GM19372 (cell line): ENCODE results near the gene SESTD1.
"Not testable (repeated sequence)": the region's sequence is repeated elsewhere in the genome, so short reads cannot be mapped to it uniquely, and the experiment has no call there.

Experiments
- ATAC-seq: cut with Tn5 transposase; IDR thresholded peaks from one replicate; pipeline ENCODE4 v1.9.1; 2021; ENCODE audit warnings: mild to moderate bottlenecking, low read depth, moderate library complexity; ENCODE audit not compliant: unreplicated experiment

SESTD1 gene

DNA sequence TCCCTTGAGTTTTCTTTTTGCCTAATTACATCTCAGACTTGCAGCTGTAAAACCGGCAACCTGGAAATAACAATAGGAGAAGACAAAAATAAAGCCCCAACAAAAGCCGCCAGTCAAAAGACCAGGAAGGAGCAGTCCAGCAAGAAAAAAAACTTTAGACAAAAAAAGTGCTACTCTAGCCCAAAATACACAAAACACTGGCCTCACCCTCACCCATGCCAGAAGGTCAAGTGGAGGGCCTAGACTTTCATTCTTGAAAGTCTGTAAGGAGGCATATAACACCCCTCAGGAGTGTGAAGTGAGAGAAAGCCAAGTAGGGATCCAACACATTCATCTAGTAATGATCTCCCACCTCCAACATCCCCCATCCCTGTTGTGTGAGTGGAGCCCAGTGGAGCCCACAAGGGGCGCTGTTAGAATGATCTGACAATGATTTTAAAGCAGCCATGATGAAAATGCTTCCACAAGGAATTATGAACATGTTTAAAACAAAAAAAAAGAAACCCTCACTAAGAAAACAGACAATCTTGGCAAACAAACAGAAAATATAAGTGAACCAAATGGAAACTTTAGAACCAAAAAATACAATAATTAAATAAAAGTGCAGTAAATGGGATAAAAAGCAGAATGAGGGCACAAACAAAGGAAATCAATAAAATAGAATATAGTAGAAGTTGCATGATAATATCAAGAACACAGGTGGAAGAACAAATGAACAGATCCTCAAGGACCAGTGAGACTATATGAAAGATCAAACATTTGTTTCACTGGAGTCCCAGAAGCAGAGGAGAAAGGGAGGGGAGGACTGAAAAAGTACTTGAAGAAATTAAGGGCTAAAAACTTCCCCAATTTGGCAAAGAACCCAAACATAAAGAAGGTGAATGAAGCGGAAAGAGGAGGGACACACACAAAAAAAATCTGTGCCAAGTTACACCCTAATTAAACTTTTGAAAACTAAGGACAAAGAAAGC is 23.9 kb downstream of the SESTD1 start:
- ATAC-seq: no peak

DNA sequence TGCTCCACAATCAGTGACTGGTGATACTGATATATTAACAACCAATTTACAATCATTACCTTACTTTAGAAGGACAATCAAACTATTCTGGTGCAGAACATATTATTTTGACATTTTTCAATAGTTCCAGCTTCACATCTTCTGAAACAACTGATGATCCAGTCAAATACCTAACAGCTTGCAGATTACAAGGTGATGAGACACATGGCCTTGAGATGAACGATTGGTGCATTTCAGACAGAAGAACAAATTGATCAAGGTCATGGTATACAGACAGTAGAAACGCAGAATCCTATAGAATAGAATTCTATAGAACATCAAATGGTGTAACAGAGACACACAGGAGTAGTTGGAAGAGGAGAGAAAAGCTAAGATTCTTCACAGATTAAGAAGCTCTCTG is 24.8 kb downstream of the SESTD1 start:
- ATAC-seq: no peak

- no peak for ATAC-seq
These were observed 25.4 kb downstream of the SESTD1 start for GRCh38 chr2:179239195-179239594.

DNA sequence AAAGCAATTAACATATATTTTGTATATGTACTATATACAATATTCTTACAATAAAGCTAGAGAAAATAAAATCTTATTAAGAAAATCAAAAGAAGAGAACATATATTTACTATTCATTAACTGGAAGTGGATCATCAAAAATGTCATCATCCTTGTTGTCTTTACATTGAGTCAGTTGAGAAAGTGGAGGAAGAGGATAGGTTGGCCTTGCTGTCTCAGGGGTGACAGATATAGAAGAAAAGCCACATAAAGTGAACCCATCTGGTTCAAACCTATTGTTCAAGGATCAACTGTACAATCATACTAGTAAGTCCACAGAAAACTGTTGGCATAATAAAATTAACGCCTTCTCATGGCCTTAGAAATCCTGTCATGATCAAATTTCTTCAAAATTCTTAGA is 26.6 kb downstream of the SESTD1 start:
- no peak for ATAC-seq

DNA sequence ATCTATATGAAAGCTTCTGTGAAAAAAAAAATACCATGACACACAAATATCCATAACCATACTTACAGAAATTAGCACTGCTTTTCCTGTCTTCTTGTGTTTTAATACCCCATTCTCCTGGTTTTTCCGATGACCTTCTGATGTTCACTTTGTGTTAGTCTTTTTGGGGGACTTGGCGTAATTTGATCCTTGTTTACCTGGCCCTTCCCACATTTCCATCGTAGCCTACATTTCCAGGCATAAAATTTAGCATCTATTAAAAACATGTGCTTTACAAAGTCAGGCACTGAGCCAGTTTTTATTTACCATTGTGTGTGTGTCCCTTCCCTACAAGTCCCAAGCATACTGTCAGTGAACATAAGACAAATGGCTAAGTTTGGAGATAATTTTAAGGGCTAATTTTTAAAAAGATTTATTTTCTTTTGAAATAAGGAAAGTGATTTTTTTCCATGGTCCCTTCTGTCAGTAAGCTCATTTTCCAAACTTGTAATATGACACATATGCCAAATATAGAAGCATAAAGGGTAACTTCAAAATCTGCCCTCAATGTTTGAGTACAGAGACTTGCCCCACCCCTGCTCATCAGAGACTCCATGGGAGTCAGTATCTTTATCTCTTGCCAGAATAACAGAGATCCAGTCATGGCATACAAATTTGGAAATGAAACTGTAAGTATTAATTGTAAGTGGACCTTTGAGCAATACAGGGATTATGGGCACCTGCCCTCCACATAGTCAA is 27.3 kb downstream of the SESTD1 start:
- ATAC-seq: no peak

DNA sequence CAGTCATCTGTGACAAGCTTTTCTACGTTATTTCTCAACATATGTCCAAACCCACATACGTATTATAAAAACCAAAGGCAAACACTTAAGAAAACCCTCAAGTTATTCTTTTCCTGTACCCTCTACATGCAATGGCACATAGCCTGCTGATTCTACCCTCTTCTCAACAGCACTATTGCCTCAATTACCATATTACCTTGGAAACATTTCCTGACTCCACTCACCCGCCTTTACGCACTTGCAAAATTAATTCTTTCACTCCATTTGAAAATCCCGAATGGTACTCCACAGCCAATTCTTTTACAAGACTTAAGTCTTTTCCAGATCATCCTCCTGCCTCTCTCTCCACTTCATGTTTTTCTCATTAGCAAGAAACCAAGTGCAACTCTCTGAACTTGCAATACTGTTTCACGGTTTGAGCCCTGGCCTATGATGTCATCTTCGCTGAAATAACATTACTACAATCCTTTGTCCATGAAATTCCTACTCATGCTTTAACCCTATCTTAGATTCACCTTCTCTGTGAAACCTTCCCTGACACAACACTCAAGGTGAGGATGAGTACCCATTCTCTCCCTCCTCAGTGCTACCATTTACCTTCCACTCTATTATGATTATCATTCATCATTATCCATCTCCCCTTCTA is 29.0 kb downstream of the SESTD1 start:
- ATAC-seq: no peak

DNA sequence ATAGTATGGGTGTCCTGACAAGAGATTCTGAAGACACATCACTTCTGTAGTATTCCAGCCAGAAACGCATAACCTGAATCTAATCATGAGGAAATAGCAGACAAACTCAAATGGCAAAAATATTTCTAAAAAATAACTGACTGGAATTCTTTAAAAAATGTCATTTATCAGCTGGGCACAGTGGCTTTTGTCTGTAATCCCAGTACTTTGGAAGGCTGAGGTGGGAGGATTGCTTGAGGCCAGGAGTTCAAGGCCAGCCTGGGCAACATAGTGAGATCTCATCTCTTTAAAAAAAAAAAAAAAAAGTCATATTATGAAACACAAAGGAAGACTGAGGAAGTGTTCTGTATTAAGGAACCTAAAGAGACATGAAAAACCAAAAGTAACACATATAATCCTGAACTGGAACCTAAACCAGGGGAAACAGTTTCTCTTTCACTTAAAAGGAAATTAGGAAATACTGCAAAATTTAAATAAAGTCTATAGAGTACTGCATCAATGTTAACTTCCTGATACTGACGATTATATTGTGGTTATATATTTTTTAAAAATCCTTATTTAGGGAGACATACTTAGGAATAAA is 29.9 kb downstream of the SESTD1 start:
- no peak for ATAC-seq

- no peak for ATAC-seq
These were observed 30.8 kb downstream of the SESTD1 start for GRCh38 chr2:179233626-179234430.

GRCh38 chr2:179233083-179233490 is 31.5 kb downstream of the SESTD1 start:
- no peak for ATAC-seq

DNA sequence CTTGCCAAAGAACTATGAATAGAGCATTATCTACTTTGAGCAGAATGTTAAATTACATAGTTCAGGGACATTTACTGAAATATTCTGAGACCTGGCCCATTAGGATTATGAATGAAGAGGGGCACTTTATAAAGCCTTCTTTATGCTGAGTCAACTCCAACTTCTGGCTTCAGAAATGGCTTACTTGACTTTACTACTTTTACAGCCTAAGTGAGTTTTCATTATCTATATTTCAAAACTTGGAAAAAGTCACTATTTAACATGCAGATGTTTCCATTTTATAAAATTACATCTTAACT is 37.7 kb downstream of the SESTD1 start:
- ATAC-seq: no peak

DNA sequence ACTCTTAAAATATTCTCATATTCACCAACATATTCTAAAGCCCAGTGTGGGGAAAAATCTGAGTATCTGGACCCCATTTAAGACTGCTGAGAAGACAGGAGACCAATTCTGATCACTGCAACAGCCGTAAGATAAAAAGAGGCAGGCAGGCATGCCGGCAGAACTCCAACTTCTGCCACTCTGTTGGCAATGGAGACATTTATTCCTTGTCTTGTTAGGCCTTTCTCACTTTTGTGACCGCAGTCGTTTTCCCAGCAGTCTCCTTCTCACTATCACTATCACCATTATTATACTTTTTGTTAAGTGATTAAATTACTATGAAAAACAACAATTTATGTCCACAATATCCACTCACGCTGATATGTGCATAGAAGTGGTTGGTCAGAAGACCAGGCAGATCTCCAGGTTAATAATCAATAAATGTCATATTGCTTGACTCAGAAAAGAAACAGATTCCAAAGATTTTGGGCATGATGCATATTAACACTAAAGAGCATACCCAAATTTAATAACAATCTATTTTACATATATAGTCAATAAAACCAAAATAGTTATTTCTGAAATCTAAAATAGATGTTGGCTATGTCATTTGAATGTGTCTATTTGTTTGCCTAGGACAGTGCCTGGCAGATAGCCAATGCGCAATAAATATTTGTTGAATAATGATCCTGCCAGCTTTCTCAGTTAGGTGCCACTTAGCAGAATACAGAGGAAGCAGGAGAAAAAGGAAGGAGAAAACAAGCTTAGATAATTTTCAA is 38.2 kb downstream of the SESTD1 start:
- no peak for ATAC-seq

GRCh38 chr2:179224361-179224760 is 40.3 kb downstream of the SESTD1 start:
- ATAC-seq: no peak

DNA sequence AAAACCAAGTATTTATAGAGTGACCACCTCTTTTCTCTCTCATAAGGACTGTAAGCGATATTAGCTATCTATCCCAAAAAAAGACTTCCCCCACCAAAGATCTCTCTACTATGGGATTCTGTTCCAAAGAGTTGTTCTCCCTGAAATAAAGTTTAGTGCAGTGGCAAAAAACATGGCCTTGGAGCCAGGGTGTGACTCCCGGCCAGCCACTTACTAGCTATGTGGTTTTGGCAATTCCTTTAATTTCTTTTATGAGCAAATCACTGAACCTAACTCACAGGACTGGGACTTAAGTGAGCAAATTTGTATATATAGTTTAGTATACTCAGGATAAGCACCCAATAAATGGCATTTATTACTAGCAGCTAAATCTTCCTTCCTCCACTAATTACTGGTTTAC is 42.6 kb downstream of the SESTD1 start:
- no peak for ATAC-seq

GRCh38 chr2:179218848-179219594 is 45.6 kb downstream of the SESTD1 start:
- ATAC-seq: peak; percentile 90

DNA sequence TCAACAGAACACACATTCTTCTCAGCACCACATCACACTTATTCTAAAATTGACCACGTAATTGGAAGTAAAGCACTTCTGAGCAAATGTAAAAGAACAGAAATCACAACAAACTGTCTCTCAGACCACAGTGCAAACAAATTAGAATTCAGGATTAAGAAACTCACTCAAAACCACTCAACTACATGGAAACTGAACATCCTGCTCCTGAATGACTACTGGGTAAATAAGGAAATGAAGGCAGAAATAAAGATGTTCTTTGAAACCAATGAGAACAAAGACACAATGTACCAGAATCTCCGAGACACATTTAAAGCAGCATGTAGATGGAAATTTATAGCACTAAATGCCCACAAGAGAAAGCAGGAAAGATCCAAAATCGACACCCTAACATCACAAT is 50.0 kb downstream of the SESTD1 start:
- ATAC-seq: not testable (repeated sequence)

DNA sequence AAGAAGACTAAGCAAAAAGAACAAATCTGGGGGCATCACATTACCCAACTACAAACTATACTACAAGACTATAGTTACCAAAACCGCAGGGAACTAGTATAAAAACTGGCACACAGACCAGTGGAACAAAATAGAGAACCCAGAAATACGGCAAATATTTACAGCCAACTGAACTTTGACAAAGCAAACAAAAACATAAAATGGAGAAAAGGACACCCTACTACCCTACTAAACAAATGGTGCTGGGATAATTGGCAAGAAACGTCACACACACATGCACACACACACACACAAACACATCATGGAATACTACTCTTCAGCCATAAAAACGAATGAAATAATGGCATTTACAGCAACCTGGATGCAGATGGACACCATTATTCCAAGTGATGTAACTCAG is 53.3 kb downstream of the SESTD1 start:
- ATAC-seq: no peak

DNA sequence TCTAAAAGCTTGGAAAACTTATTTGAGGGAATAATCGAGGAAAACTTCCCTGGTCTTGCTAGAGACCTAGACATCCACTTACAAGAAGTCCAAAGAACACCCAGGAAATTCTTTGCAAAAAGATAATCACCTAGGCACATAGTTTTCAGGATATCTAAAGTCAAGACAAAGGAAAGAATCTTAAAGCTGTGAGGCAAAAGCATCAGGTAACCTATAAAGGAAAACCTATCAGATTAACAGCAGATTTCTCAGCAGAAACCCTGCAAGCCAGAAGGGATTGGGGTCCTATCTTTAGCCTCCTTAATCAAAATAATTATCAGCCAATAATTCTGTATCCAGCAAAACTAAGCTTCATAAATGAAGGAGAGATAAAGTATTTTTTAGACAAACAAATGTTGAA is 56.4 kb downstream of the SESTD1 start:
- ATAC-seq: not testable (repeated sequence)

- ATAC-seq: no peak
These were observed 57.6 kb downstream of the SESTD1 start for GRCh38 chr2:179207047-179207446.

GRCh38 chr2:179201869-179202268 is 62.8 kb downstream of the SESTD1 start:
- no peak for ATAC-seq
